Activated naive CD8-positive, alpha-beta T cell treated with anti-CD3 and anti-CD28 coated beads for 36 hours (primary cell): ENCODE measurements around the gene NUDT13. TPM values are rescaled to one million over a fixed set of nuclear protein-coding genes. Genes with fewer than 3 reads are reported as not detected.
"Not testable (repeated sequence)": the region's sequence is repeated elsewhere in the genome, so short reads cannot be mapped to it uniquely, and the experiment has no call there.

ENCODE experiments used
- DNase-seq: peaks from one replicate; pipeline ENCODE4 v3.0.0; 2021
- H3K27ac Mint-ChIP-seq: one replicate; pipeline ENCODE4 v1.8.0; 2022; ENCODE audit warnings: mild to moderate bottlenecking, moderate library complexity, mixed read lengths
- H3K27me3 Mint-ChIP-seq: one replicate; pipeline ENCODE4 v1.8.0; 2022; ENCODE audit warnings: mild to moderate bottlenecking, mixed read lengths
- H3K36me3 Mint-ChIP-seq: one replicate; pipeline ENCODE4 v1.8.0; 2021; ENCODE audit warnings: mild to moderate bottlenecking, mixed read lengths
- H3K4me1 Mint-ChIP-seq: one replicate; pipeline ENCODE4 v1.8.0; 2021; ENCODE audit warnings: mixed read lengths
- H3K4me3 Mint-ChIP-seq: one replicate; pipeline ENCODE4 v1.8.0; 2022; ENCODE audit warnings: mild to moderate bottlenecking, moderate library complexity, mixed read lengths
- H3K9me3 Mint-ChIP-seq: one replicate; pipeline ENCODE4 v1.8.0; 2022; ENCODE audit warnings: mixed read lengths
- total RNA-seq, 2 experiments: library from RNA; stranded (reverse); gene quantifications; one replicate each; pipeline ENCODE4 v1.2.3, GENCODE V29; 2021

The NUDT13 gene
- total RNA-seq, 2 experiments from 2014 or later, result 1.2 to 1.4 TPM

GRCh38 chr10:73119952-73120351 is 9.7 kb downstream of the NUDT13 start:
- no peak for DNase-seq

GRCh38 chr10:73126343-73126742 is 16.1 kb downstream of the NUDT13 start:
- Mint-ChIP-seq H3K4me3 (no peak overlapping the region), H3K36me3 (peaks cover 4% of the 10 kb centered on the region), H3K27me3 (no peaks in the 10 kb centered on the region), H3K27ac (no peak overlapping the region), H3K9me3 (no peaks in the 10 kb centered on the region), H3K4me1 (no peaks in the 10 kb centered on the region)
- no peak for DNase-seq

More at GRCh38 chr10:73119952-73120351, 9.7 kb downstream of the NUDT13 start:
- Mint-ChIP-seq H3K27ac (no peak overlapping the region), H3K9me3 (no peaks in the 10 kb centered on the region), H3K4me1 (peaks cover 5% of the 10 kb centered on the region), H3K36me3 (peaks cover 8% of the 10 kb centered on the region), H3K4me3 (no peak overlapping the region), H3K27me3 (no peaks in the 10 kb centered on the region)

- Mint-ChIP-seq H3K4me1 (no peaks in the 10 kb centered on the region), H3K27me3 (no peaks in the 10 kb centered on the region), H3K36me3 (peaks cover 17% of the 10 kb centered on the region), H3K9me3 (no peaks in the 10 kb centered on the region), H3K27ac (no peak overlapping the region), H3K4me3 (no peak overlapping the region)
- DNase-seq, result no peak
Measured at GRCh38 chr10:73131301-73131700, 21.0 kb downstream of the NUDT13 start.

GRCh38 chr10:73131913-73132686 is 21.8 kb downstream of the NUDT13 start:
- Mint-ChIP-seq H3K9me3 (no peaks in the 10 kb centered on the region), H3K27ac (no peak overlapping the region), H3K36me3 (peaks cover 20% of the 10 kb centered on the region), H3K27me3 (no peaks in the 10 kb centered on the region), H3K4me1 (no peaks in the 10 kb centered on the region), H3K4me3 (no peak overlapping the region)
- no peak for DNase-seq

GRCh38 chr10:73134727-73135126 is 24.5 kb downstream of the NUDT13 start:
- Mint-ChIP-seq H3K27ac (no peak overlapping the region), H3K36me3 (peaks cover 20% of the 10 kb centered on the region), H3K4me1 (no peaks in the 10 kb centered on the region), H3K27me3 (no peaks in the 10 kb centered on the region), H3K4me3 (no peak overlapping the region), H3K9me3 (no peaks in the 10 kb centered on the region)
- DNase-seq, result no peak

GRCh38 chr10:73136627-73137026 is 26.4 kb downstream of the NUDT13 start:
- H3K4me1 Mint-ChIP-seq, result no peaks in the 10 kb centered on the region
- no peaks in the 10 kb centered on the region for H3K9me3 Mint-ChIP-seq
- DNase-seq, result no peak
- H3K4me3 Mint-ChIP-seq, result no peak overlapping the region
- no peak overlapping the region for H3K27ac Mint-ChIP-seq
- H3K27me3 Mint-ChIP-seq, result no peaks in the 10 kb centered on the region
- peaks cover 18% of the 10 kb centered on the region for H3K36me3 Mint-ChIP-seq

- Mint-ChIP-seq H3K36me3 (peaks cover 21% of the 10 kb centered on the region), H3K4me3 (no peak overlapping the region), H3K27me3 (no peaks in the 10 kb centered on the region), H3K9me3 (no peaks in the 10 kb centered on the region), H3K27ac (no peak overlapping the region), H3K4me1 (no peaks in the 10 kb centered on the region)
- no peak for DNase-seq
Measured at GRCh38 chr10:73139251-73139650, 29.0 kb downstream of the NUDT13 start.

GRCh38 chr10:73141603-73142002 is 31.3 kb downstream of the NUDT13 start:
- Mint-ChIP-seq H3K27ac (no peak overlapping the region), H3K27me3 (no peaks in the 10 kb centered on the region), H3K36me3 (peaks cover 17% of the 10 kb centered on the region), H3K4me3 (no peak overlapping the region), H3K4me1 (no peaks in the 10 kb centered on the region), H3K9me3 (no peaks in the 10 kb centered on the region)
- no peak for DNase-seq

- not testable (repeated sequence) for H3K27me3 Mint-ChIP-seq, H3K9me3 Mint-ChIP-seq, H3K27ac Mint-ChIP-seq, H3K4me1 Mint-ChIP-seq, H3K4me3 Mint-ChIP-seq, DNase-seq
- peaks cover 22% of the 10 kb centered on the region for H3K36me3 Mint-ChIP-seq
Measured at GRCh38 chr10:73150633-73151413, 40.6 kb downstream of the NUDT13 start.

- no peak overlapping the region for H3K4me3 Mint-ChIP-seq
- H3K27me3 Mint-ChIP-seq, result no peaks in the 10 kb centered on the region
- H3K4me1 Mint-ChIP-seq, result no peaks in the 10 kb centered on the region
- no peak for DNase-seq
- no peaks in the 10 kb centered on the region for H3K9me3 Mint-ChIP-seq
- peaks cover 21% of the 10 kb centered on the region for H3K36me3 Mint-ChIP-seq
- no peak overlapping the region for H3K27ac Mint-ChIP-seq
Measured at GRCh38 chr10:73152009-73152408, 41.8 kb downstream of the NUDT13 start.

GRCh38 chr10:73156054-73156453 is 45.8 kb downstream of the NUDT13 start:
- no peaks in the 10 kb centered on the region for H3K27me3 Mint-ChIP-seq
- no peaks in the 10 kb centered on the region for H3K9me3 Mint-ChIP-seq
- peaks cover 10% of the 10 kb centered on the region for H3K4me1 Mint-ChIP-seq
- H3K36me3 Mint-ChIP-seq, result peaks cover 18% of the 10 kb centered on the region
- H3K4me3 Mint-ChIP-seq, result no peak overlapping the region
- no peak for DNase-seq
- H3K27ac Mint-ChIP-seq, result no peak overlapping the region

- peaks cover 33% of the 10 kb centered on the region for H3K4me1 Mint-ChIP-seq
- peak; percentile 31 for DNase-seq
Measured at GRCh38 chr10:73159038-73159648, 48.9 kb downstream of the NUDT13 start.

GRCh38 chr10:73161079-73161478 is 50.8 kb downstream of the NUDT13 start:
- Mint-ChIP-seq H3K27me3 (no peaks in the 10 kb centered on the region), H3K27ac (peak overlapping the region; percentile 68), H3K9me3 (no peaks in the 10 kb centered on the region), H3K4me1 (peaks cover 43% of the 10 kb centered on the region), H3K4me3 (no peak overlapping the region), H3K36me3 (peaks cover 30% of the 10 kb centered on the region)
- DNase-seq, result no peak

More at GRCh38 chr10:73159038-73159648, 48.9 kb downstream of the NUDT13 start:
- Mint-ChIP-seq H3K4me3 (no peak overlapping the region), H3K9me3 (no peaks in the 10 kb centered on the region), H3K27ac (no peak overlapping the region), H3K36me3 (peaks cover 25% of the 10 kb centered on the region), H3K27me3 (no peaks in the 10 kb centered on the region)

- DNase-seq, result no peak
- Mint-ChIP-seq H3K4me3 (no peak overlapping the region), H3K27me3 (no peaks in the 10 kb centered on the region), H3K9me3 (no peaks in the 10 kb centered on the region), H3K27ac (peak overlapping the region; percentile 10), H3K36me3 (peaks cover 35% of the 10 kb centered on the region), H3K4me1 (peaks cover 49% of the 10 kb centered on the region)
Measured at GRCh38 chr10:73161662-73162061, 51.4 kb downstream of the NUDT13 start.

- Mint-ChIP-seq H3K27me3 (no peaks in the 10 kb centered on the region), H3K36me3 (peaks cover 45% of the 10 kb centered on the region), H3K4me3 (no peak overlapping the region), H3K9me3 (no peaks in the 10 kb centered on the region), H3K27ac (peak overlapping the region; percentile 47), H3K4me1 (peaks cover 53% of the 10 kb centered on the region)
- no peak for DNase-seq
Measured at GRCh38 chr10:73163096-73163495, 52.8 kb downstream of the NUDT13 start.
